Breast epithelium (tissue), 3 donors: ENCODE data around the gene TRIM33.

ENCODE experiments used
- CTCF ChIP-seq, 3 donors: fragments of 450-650 bp; IDR thresholded peaks; one replicate each; pipeline ENCODE4 v1.5.1; 2016 to 2017; ENCODE audit warnings: antibody characterized with exemption in 3 of 3, mild to moderate bottlenecking in 3 of 3, moderate library complexity in 3 of 3
- POLR2A ChIP-seq: fragments of 450-650 bp; IDR thresholded peaks from one replicate; pipeline ENCODE4 v1.6.1; 2016; ENCODE audit warnings: antibody characterized with exemption, mild to moderate bottlenecking, moderate library complexity

DNA sequence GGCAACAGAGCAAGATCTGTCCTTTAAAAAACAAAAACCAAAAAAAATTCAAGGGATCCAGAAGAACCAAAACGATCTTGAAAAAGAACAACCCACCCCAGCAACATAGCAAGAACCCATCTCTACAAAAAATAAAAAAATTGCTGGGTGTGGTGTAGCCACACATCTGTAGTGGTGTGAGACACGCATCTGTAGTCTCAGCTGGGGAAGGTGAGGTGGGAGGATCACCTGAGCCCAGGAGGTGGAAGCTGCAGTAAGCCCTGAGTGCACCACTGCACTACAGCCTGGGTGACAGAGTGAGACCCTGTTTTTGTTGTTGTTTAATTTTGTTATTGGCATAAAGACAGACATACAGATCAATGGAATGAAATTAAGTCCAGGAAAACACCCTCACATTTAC lies 22.3 kb downstream of the TRIM33 start:
- TF ChIP-seq CTCF (IDR thresholded peaks at IDR 0.05) (no peak), POLR2A (no peak)
